Measurements from ENCODE around the gene DPP4.
"Not testable (repeated sequence)": the region's sequence is repeated elsewhere in the genome, so short reads cannot be mapped to it uniquely, and the experiment has no call there.

The DPP4 gene

DNA sequence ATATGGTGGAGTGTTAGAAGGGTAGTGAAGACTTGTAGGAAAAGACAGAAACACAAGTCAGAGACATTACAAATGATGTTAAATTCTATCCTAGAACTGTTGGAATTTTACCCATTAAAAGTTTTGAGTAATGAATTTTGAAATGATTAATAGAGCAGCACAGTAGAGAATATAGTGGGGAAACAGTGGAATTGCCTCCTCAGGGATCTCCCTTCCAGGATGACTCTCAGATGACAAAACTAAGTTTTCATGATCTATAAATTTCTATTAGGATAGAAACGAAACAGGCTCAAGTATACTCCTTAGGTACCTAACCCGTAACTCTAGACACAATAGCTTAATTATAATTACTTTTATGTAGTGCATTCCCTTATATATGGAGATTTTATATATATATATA is 86.7 kb downstream of the DPP4 start:
- DNase-seq, result no peak

DNA sequence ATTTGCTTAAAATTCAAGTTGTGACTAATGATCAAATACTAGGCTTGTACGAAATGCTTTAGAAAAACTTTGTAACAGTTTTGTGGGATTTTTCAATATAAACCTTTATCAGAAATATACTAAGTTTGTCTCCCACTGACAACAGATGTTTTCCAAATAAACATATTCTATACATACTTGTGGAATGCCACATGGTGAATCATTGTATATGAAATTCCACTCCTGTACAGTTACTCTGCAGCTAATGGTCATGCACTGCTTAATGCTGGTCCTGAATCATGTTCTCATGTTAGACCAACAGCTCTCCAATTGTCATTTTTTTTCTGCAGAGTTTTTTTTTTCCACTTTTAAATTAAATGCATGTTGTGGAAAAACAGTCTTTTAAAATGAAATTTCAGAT is 90.1 kb downstream of the DPP4 start:
- no peak for DNase-seq

DNA sequence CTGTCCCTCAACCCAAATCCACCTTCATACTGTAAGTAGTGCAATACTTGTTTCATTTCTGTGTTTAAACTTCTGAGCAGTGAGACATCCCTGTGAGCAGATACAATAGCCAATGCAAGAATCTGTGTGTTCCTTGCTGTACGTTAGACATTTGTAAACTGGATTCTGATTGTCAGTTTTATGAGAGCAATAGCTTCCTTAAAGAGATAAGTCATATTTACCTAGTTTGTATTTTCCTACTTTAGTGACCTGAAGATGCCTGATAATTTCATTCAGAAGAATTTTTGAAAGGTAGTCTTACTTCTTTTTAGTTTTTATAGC is 90.7 kb downstream of the DPP4 start:
- DNase-seq, result no peak

DNA sequence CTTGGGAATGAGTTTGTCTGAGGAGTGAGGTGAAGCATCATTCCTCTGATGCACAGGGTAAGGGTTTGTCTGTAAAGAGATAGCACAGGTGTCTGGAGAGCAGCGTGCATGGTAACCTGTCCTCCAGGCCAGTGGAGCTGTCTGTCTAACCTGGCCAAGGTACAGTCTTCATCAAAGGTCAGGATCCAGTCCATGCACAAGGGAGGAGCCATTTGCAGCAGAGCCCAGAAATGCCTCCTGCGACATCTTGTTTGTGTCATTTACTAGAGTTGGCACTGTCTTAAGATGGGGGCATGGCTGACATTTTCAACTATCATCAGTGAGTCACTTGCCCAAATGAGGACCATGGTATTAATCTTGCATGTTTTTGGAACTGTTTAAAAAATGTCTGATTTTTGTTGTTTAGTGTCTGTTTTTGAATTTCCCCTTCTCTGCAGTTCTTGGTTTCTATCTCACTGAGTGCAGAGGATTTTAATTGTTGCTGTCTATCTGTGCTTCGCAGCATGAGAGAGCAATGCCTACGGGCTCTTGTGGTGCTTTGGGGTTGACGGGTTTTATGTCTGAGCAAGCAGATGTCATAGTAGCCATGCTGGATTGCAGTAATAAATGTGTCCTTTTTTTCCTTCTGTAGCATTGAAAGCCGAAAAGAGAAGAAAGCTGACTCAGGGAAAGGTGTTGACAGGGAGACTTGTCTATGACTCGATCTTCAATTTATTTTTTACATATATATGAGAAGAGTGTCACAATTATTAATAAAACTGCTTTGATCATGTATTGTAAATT is 91.3 kb downstream of the DPP4 start:
- DNase-seq, result no peak

DNA sequence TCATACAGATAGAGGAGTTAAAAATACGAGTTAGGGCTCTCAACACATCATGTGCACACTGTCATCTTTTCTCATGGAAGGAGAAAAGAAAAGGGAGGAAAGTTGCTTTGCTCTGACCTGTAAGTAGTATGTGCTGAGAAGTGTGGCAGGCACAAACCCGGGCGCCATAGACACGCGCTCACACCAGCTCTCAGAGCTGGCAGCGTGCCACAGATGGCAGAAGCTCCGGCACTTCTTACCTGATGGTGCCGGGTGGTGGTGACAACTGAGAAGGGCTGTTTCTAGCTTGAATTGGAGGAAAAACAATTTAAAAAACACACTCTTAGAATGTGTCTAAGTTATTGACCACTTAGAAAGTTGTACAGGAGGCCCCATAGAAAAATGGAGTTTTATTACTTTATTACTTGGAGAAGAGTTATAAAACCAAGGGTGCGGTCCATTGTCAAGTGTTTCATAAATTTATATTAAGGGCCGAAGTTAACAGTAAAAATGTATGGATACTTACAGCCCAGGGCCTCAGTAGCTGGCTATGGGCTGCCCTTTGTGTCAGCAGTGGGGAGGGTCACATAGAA is 92.2 kb downstream of the DPP4 start:
- DNase-seq, result no peak

DNA sequence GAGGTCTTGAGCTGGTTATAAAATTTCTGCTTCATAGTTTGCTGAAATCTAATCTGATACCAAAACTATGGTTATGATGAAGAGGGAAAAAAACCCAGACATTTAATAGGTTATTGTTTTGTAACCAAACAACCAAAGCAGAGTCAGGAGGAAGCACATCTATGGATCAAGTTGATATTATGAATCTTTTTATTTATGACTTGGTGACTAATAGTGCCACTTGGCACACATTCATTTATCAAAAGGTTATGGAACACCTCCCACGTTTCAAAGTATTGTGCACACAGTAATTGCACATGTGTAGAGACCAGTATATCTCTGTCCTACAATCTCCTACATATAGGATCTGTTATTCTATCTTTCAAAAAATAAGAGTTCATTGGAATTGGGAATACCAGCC is 93.0 kb downstream of the DPP4 start:
- DNase-seq, result no peak

DNA sequence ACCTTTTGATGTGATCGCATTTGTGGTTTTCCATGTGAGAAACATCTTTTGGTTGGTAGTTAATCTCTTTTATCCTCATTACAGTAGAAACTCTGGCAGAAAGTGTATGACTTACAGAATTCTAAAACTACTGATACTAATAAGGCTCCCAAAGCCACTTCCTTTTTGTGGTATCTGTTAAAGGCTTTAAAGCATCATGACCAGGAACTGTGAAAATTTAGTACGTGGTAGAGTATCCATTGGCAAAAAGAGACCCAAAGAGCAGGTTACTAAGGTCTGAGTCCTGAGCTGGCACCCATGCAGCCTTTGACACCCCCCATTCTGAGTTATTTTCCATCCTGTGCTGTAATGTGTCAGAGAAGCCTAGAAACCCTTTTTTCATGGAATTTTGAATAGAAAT is 94.5 kb downstream of the DPP4 start:
- peak; percentile 57 for DNase-seq

DNA sequence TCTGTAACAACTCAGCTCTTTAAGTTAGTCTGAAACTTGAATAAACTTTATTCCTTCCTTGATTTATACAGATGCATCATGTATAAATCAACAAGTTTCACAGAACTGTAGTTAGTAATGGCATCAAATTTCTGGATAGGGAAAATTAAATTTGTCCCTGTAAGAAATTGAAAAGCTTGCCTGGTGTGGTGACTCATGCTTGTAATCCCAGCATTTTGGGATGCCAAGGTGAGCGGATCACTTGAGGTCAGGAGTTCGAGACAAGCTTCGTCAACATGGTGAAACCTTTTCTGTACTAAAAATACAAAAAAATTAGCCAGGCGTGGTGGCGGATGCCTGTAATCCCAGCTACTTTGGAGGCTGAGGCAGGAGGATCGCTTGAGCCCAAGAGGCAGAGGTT is 96.1 kb downstream of the DPP4 start:
- DNase-seq, result not testable (repeated sequence)

DNA sequence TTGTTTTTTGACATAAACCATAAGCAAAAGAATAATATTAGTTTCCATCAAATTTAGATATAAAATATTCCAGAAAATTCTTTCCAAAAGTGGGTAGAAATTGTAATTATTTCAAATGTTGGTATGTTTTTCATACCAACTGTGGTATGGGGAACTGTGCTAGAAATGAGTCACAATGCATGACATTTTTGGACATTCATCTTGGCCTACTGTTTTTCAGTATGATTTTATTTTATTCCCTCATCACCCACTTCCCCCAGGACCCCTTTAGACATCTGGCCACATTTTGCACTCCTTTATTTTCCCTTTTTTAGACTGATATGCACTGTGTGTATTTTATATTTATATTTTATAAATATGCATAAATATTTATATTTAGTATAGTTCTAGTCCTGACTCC is 97.1 kb downstream of the DPP4 start:
- DNase-seq, result peak; percentile 37

DNA sequence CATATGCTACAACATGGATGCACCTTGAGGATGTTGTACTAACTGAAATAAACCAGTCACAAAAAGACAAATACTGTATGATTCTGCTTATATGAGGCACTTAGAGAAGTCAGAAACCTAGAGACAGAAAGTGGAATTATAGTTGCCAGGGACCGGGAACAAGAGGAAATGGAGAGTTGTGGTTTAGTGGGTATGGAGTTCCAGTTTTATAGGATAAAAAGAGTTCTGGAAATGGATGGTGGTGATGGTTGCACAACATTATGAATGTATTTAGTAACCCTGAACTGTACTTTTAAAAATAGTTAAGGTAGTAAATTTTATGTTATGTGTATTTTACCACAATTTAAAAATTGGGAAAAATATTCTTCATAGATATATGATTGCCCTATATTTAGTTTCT is 97.7 kb downstream of the DPP4 start:
- peak; percentile 44 for DNase-seq

DNA sequence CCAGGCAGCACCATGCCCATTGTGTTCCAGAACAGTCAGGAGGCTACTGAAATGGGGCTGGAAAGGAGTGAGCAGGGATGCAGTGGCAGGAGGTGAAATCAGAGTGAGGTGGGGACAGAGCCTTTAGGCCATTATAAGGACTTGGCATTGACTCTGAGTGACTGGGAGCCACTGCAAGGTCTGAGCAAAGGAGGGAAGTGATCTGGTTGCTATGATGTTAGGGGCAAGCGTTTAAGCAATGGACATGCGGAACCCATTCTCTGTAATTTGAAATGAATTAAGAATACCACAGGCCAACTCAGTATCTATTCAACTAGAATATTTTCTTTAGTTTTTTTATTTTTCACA is 98.2 kb downstream of the DPP4 start:
- DNase-seq, result peak; percentile 26

DNA sequence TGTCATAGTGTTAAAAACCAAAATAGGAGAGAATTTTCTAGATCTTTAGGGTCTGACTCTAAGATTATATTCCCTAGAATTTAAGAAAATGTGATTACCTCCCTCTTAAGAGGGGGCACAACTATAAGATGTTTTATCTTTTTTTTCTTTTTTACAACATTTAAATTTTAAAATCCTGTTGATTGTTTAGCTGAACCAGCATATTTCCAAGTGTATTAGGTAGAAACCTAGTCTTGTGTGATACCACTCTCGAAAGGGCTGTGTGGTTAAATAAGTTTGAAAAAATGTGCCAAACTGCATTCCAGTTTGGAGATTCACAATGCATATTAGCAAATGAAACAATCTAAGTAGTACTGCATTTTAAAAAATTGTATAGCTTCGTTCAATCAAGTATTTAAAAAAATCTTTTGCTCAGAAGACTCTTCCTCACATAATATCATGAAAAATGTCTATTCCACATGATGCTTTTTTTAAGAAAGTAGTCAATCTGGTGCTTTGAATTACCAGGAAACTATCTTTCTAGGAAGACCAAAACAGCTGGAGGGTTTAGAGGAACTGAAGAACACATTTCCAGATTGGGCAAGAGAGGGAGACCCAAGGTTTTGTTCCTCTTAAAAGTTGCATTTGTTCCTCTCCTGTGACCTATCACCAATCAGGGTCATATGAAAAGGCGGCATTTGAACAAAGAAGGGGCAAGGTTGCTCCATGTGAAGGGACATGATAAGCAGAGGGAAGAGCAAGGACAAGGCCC is 98.8 kb downstream of the DPP4 start:
- DNase-seq, result peak; percentile 90

DNA sequence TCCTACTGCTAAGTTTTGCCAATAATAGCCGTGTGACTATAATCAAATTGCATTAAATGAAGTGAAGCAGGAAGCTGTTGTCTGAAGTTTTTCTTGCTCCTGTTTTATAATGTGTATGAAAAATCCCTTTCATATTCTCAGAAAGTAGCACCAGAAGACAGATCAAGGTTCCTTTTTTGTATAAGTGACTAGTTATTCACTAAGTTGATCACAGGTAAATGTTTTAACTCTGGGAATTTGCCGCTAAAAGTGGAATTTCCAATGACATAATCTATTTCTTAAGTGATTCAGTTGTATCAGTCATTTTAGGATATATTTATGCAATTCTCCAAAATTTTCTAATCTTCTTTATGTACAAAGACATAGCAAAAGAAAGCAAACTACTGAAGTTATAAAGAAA is 99.6 kb downstream of the DPP4 start:
- DNase-seq, result peak; percentile 74

DNA sequence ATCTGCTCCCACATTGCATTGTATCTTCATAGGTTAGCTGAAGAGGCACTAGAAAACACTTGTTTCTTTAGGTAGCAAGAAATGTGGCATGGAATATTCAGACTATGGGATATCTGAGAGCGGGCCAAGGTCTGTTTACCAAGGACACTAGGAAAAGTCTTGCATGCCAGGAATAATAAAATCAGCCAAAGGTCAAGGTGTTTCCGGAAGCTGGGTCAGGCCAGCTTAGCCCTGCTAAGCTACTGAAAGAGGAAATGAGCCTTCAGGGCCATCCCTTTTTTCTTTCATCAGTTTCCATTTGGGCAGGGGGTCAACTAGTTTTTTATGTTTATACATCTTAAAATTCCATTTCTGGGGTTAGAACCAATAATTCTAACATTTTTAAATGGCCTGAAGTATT is 101.1 kb downstream of the DPP4 start:
- no peak for DNase-seq

DNA sequence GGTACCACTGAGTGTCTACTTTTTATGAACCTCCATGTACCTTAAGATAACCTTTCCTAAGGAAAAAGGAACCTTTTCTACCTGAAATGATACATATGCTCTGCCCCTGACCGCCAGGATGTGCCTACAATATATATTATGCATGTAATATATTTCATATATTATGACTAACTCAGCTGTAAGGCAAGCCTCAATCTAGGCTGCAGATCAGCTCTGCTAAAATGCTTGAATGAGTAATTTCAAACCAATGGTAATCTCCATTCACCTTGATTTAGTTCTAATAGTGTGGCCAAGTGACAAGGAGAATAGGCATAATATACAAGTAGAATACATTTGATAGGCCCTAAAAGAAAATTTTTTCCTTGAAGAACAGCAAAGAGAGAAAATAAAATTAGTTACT is 101.8 kb downstream of the DPP4 start:
- DNase-seq, result no peak

DNA sequence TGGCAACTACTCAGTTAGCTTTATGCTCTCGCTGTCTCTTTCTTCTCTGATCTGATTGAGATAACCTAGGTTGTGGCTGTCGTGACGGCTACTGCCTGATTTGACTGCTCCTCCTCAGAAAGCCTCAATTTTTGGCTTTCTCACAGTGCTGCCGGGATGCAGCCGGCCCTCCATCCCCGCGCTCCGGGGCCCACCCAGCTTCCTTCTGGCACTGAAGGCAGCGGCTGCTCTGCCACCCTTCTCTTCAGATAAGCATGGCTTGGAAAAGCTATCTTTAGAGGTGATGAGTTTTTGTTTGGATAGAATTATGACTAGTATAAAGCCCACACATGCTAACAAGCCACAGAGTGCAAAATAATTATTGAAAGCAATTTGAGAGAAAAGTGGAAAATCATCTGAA is 102.5 kb downstream of the DPP4 start:
- no peak for DNase-seq

DNA sequence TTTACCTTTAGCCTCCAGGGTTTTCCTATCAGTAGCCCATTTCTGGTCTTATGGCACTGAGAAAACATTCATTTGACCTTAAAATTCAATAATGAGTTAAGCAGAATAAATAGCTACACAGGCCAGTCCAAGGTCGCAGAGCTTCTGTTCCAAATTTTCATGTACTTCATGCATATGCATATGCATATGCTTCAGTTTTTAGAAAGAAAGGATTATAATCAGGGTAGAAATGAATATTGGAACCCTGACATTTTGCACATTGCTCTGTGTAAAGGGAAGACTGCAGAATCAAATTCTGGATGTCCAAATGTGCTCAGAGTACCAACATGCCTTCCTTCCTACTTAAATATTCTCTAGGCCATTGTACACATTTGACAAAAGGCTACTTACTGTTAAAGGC is 104.9 kb downstream of the DPP4 start:
- DNase-seq, result no peak

DNA sequence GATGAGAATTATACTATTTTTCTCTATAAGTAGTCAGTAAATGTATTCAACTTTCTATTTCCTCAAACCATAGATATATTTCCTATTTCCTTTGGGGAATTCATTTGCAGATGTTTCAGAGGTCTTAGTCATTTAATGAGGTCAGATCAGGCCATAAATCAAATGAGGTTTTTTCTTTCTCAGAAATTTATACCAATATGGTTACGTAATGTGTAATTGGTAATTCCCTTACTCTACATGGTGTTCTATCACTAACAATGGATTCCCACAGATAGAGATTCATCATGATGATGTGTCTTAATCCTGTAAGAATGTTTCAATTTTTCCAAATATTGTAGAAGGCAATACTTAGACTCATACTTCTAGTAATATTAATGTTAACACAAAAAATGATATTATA is 108.0 kb downstream of the DPP4 start:
- DNase-seq, result peak; percentile 88

DNA sequence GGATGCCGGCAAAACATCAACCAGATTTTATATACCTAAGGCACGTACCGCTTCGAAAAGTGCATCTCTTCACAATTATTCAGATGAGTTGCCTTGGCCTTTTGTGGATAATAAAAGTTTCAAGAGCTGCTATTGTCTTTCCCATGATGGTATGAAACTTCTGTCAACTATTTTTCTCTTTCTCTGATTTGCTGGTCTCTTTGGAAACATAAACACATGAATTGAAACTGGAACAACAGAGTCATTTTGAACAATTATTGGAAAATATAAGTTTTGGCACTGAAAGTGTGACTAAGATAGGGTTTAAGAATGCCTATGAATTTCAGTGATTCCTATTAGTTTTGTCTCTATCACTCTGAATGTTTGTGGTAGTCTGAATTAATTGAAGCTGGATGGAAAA is 109.9 kb downstream of the DPP4 start:
- DNase-seq, result no peak

DNA sequence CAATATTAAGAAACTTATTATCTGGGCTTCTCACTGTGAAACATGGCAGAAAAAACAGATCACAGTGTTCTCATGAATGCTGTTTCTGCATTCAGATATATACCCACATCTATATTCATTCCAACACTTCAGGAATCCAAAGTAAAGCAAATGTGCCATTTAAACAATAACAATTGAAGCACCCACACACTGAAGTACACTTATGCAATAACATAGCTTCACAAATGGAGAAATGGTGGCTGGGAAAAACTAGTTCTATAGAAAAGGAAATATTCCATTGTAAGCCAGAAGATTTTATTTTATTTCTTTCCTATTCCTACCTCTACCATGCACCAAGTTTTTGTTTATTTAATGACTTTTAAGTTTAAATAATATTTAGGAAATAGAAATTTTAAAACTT is 111.9 kb downstream of the DPP4 start:
- peak; percentile 23 for DNase-seq

DNA sequence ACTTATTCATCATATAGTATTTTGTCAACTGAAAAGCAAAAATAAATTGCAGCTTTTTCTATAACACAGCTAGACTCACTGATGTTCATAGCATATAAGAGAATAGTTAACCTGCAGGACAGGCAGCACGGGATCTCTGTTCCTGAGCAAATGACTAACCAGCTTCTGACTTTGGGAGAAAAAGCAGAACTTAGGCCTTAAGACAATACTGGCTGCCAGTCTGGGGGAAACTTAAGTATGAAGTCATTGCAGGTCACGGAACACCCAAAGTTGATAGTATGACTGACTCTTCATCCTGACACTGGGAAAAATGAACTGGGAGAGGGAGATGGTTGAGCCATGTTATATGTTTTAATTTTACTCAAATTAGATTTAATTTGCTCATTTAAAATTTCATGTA is 113.0 kb downstream of the DPP4 start:
- peak; percentile 91 for DNase-seq

DNA sequence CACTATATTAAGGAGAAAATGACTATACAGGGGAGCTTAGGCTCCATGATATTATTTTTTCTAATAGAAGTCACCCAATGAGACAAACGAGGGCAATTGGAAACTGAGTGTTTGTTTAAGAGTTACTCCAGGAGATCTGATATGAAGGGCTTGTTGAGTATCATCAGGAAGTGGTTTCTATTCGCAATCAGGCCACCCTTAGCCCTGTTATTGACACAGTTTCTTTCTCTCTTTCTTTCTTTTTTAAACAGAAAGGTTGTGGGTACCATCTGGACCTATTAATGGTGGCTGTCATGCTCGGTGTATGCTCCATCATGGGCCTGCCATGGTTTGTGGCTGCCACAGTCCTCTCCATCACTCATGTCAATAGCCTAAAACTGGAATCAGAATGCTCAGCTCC is 117.3 kb downstream of the DPP4 start:
- DNase-seq, result no peak

DNA sequence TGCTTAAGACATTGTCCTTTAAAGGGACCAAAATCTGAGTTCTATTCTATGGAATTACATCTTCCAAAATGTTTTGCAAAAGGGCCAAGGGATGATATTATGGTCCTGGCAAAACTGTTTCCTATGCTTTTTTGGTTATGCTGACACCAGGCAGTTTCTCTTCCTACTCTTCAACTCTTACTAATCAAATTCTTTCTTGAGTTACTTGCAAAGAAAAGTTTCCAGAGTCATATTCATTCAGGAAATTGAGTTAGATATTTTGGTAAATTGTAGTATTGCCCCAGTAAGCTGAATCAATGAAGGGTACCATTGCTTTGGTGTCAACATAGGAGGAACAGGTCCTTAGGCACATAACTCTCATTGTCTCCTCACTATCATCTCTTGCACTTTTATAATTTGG is 118.8 kb downstream of the DPP4 start:
- DNase-seq, result peak; percentile 16

DNA sequence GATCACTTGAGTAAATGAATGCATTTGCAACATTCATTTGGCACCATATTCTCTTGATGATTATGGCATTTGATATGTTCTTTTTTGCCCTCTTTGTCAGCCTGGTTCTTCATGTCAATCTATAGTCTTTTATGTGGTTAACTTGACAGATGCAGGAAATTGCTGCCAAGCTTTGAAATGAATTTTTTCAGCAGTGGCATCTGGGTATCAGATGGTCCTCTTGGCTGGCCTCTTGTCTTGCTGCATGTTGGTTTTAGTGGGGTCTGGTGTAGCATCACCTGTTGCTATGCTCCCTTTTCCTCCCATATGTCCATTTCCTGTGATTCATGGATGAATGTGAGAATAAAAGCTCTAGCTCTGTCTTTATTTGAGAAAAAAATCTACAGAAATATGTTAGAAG is 119.9 kb downstream of the DPP4 start:
- DNase-seq, result no peak

DNA sequence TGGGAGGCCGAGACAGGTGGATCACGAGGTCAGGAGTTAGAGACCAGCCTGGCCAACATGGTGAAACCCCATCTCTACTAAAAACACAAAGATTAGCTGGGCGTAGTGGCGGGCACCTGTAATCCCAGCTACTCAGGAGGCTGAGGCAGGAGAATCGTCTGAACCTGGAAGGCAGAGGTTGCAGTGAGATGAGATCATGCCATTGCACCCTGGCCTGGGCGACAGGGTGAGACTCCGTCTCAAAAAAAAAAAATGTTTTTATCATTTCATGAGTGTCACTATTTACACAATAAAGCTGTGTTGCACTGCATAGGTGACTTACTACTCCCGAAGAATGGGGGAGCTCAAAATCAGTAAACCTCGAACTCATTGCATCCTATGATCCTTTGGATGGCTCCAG is 120.6 kb downstream of the DPP4 start:
- DNase-seq, result not testable (repeated sequence)
